A673 (cell line): ENCODE data around the gene CXCL3. TPM values are rescaled to one million over a fixed set of nuclear protein-coding genes. Genes with fewer than 3 reads are reported as not detected.

Experiments used
- BruUV-seq: library from RNA; stranded (reverse); fragments of 400-500 nt; replicated peaks from 2 replicates; lab custom pipeline; 2021; lab: Mats Ljungman, UMichigan
- CTCF ChIA-PET: fragments of 300-600 bp; sonication (Branson Sonifier 250); formaldehyde crosslinking; loops from one replicate; lab custom pipeline; 2022; ENCODE audit warnings: antibody characterized with exemption; lab: Charles Lee
- POLR2A ChIA-PET: fragments of 300-600 bp; sonication (Branson Sonifier 250); formaldehyde crosslinking; loops from one replicate; lab custom pipeline; 2022; ENCODE audit warnings: antibody characterized with exemption; ENCODE audit not compliant: low non-redundant PET; lab: Charles Lee
- DNase-seq: peaks from one replicate; pipeline ENCODE4 v3.0.0-alpha.2; 2015; ENCODE audit warnings: low spot score
- H3K27ac ChIP-seq: fragments of 200-600 bp; sonication (generic); 2 replicates; pipeline ENCODE4 v1.5.1; 2016; ENCODE audit warnings: mixed run types, low read depth, mild to moderate bottlenecking, mixed read lengths, antibody characterized with exemption, low read length; ENCODE audit not compliant: poor library complexity, severe bottlenecking
- H3K27me3 ChIP-seq: fragments of 200-600 bp; sonication (generic); replicated peaks from 2 replicates; pipeline ENCODE4 v1.6.1; 2017; ENCODE audit warnings: mixed run types, low read depth, mild to moderate bottlenecking, mixed read lengths, antibody characterized with exemption, low read length; ENCODE audit not compliant: insufficient read depth, poor library complexity
- H3K36me3 ChIP-seq: fragments of 200-600 bp; sonication (generic); 2 replicates; pipeline ENCODE4 v1.6.1; 2016; ENCODE audit warnings: mixed run types, mild to moderate bottlenecking, mixed read lengths, antibody characterized with exemption, low read length; ENCODE audit not compliant: insufficient read depth, poor library complexity, severe bottlenecking
- H3K4me1 ChIP-seq: fragments of 200-600 bp; sonication (generic); 2 replicates; pipeline ENCODE4 v1.6.1; 2017; ENCODE audit warnings: mixed run types, mild to moderate bottlenecking, mixed read lengths, antibody characterized with exemption, low read length; ENCODE audit not compliant: insufficient read depth, poor library complexity, severe bottlenecking
- H3K4me3 ChIP-seq: fragments of 200-600 bp; sonication (generic); 2 replicates; pipeline ENCODE4 v1.5.1; 2016; ENCODE audit warnings: low read depth, mixed run types, mild to moderate bottlenecking, mixed read lengths, low read length; ENCODE audit not compliant: poor library complexity, severe bottlenecking
- H3K9me3 ChIP-seq: fragments of 200-600 bp; sonication (generic); 2 replicates; pipeline ENCODE4 v1.6.1; 2016; ENCODE audit warnings: mixed run types, low read depth, mild to moderate bottlenecking, mixed read lengths, antibody characterized with exemption, low read length; ENCODE audit not compliant: poor library complexity, severe bottlenecking
- CTCF ChIP-seq: fragments of 300-800, 200-600 bp; sonication (generic); conservative IDR thresholded peaks from 2 replicates; pipeline ENCODE4 v1.5.1; 2017; ENCODE audit warnings: low read depth, mild to moderate bottlenecking, antibody characterized with exemption, low read length, moderate library complexity, mixed read lengths
- EZH2 ChIP-seq: fragments of 200-600 bp; sonication (generic); IDR thresholded peaks from 2 replicates; pipeline ENCODE4 v1.6.1; 2017; ENCODE audit warnings: borderline replicate concordance, low read depth, mild to moderate bottlenecking, mixed read lengths, antibody characterized with exemption, low read length; ENCODE audit not compliant: poor library complexity, severe bottlenecking
- intact Hi-C: fragments of 100-400 bp; cut with micrococcal nuclease; formaldehyde crosslinking; loops from one replicate; pipeline ENCODE4 v1.10.0; 2022; ENCODE audit not compliant: unreplicated experiment
- total RNA-seq: library from RNA; stranded (reverse); gene quantifications from 2 replicates; pipeline ENCODE4 v1.2.3, GENCODE V29; 2021

Gene CXCL3
- total RNA-seq, 1 experiment from 2014 or later: 0.24 TPM

GRCh38 chr4:74031576-74031975, 6.9 kb downstream of the CXCL3 start:
- Histone ChIP-seq H3K4me3 (no peak overlapping the region), H3K27me3 (no peaks in the 10 kb centered on the region), H3K27ac (no peak overlapping the region), H3K36me3 (no peaks in the 10 kb centered on the region), H3K4me1 (no peaks in the 10 kb centered on the region), H3K9me3 (no peaks in the 10 kb centered on the region)
- no peak for TF ChIP-seq EZH2
- TF ChIP-seq CTCF: no peak
- intact Hi-C loops: no loop called here
- no TSS peak for BruUV-seq
- DNase-seq: no peak
- ChIA-PET POLR2A (no interaction called here), CTCF (no interaction called here)

DNA sequence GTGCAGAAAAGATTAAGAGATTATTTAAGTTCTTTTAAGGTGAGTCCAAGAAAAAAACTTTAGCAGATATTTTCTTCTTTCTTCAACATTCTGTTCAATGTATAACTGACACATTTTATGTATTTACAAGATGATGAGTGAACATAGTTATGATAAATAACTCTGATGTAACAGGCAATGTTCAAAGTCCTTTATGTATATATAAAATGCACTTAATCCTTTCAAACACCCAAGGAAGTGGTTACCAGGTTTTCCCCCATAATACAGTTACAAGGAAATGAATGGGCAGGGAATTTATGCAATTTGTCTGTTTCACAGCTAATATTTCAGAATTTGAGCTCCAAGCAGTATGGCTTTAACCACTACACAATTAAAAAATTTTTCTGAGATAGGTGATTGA, 8.2 kb downstream of the CXCL3 start:
- H3K4me1 ChIP-seq: no peaks in the 10 kb centered on the region
- H3K4me3 ChIP-seq: no peak overlapping the region
- no peak overlapping the region for H3K27ac ChIP-seq
- CTCF ChIA-PET: no interaction called here
- BruUV-seq: no TSS peak
- no peaks in the 10 kb centered on the region for H3K27me3 ChIP-seq
- no peak for DNase-seq
- TF ChIP-seq CTCF: no peak
- TF ChIP-seq EZH2: no peak
- H3K36me3 ChIP-seq: no peaks in the 10 kb centered on the region
- intact Hi-C loops: no loop called here
- H3K9me3 ChIP-seq: no peaks in the 10 kb centered on the region
- POLR2A ChIA-PET: no interaction called here

GRCh38 chr4:74028504-74028903, 10.0 kb downstream of the CXCL3 start:
- no TSS peak for BruUV-seq
- Histone ChIP-seq H3K27me3 (no peaks in the 10 kb centered on the region), H3K27ac (no peak overlapping the region), H3K36me3 (no peaks in the 10 kb centered on the region), H3K4me1 (no peaks in the 10 kb centered on the region), H3K9me3 (no peaks in the 10 kb centered on the region), H3K4me3 (no peak overlapping the region)
- CTCF ChIA-PET: no interaction called here
- POLR2A ChIA-PET: no interaction called here
- DNase-seq: no peak
- intact Hi-C loops: no loop called here
- TF ChIP-seq CTCF (no peak), EZH2 (no peak)
